Lung (tissue), 12 donors: Measurements from ENCODE around the gene EME2. TPM values are rescaled to one million over a fixed set of nuclear protein-coding genes. Genes with fewer than 3 reads are reported as not detected.

Source experiments
- ATAC-seq: fragments of 200-7000 bp; cut with Tn5 transposase; one replicate; pipeline ENCODE4 v1.9.1; 2020; ENCODE audit warnings: moderate number of reproducible peaks; ENCODE audit not compliant: insufficient read depth, low FRiP score
- DNase-seq, 3 donors: peaks; one replicate each; pipeline ENCODE4 v3.0.0-alpha.2; 2013 to 2017
- H3K27ac ChIP-seq, 2 donors: one replicate each; pipeline ENCODE4 v1.5.1; 2013; ENCODE audit warnings: mild to moderate bottlenecking in 2 of 2, moderate library complexity in 2 of 2, control low read depth in 1 of 2, inconsistent platforms in 1 of 2, low read depth in 1 of 2, low read length in 1 of 2
- H3K27me3 ChIP-seq, 3 donors: one replicate each; pipeline ENCODE4 v1.5.1; 2013; ENCODE audit warnings: low read length in 2 of 3; ENCODE audit not compliant: control insufficient read depth in 3 of 3, insufficient read depth in 3 of 3
- H3K36me3 ChIP-seq, 4 donors: one replicate each; pipeline ENCODE4 v1.5.1; 2013; ENCODE audit warnings: low read length in 4 of 4, mild to moderate bottlenecking in 1 of 4, moderate library complexity in 1 of 4; ENCODE audit not compliant: control insufficient read depth in 4 of 4, insufficient read depth in 4 of 4
- H3K4me1 ChIP-seq, 5 donors: one replicate each; pipeline ENCODE4 v1.5.1; 2013; ENCODE audit warnings: low read length in 5 of 5, mild to moderate bottlenecking in 2 of 5, moderate library complexity in 1 of 5; ENCODE audit not compliant: control insufficient read depth in 5 of 5, insufficient read depth in 5 of 5
- H3K4me3 ChIP-seq: one replicate; pipeline ENCODE4 v1.5.1; 2013; ENCODE audit warnings: mild to moderate bottlenecking, control low read depth, moderate library complexity
- H3K9ac ChIP-seq, 2 donors: one replicate each; pipeline ENCODE4 v1.5.1; 2013; ENCODE audit warnings: low read length in 2 of 2, control low read depth in 1 of 2; ENCODE audit not compliant: insufficient read depth in 1 of 2
- H3K9me3 ChIP-seq, 4 donors: one replicate each; pipeline ENCODE4 v1.5.1; 2013; ENCODE audit warnings: low read length in 3 of 4, mild to moderate bottlenecking in 1 of 4, moderate library complexity in 1 of 4; ENCODE audit not compliant: control insufficient read depth in 4 of 4, insufficient read depth in 3 of 4
- WGBS, 2 donors: extraction: QIAGEN DNeasy Blood & Tissue Kit; methylation state at CpG; one replicate each; pipeline ENCODE4 v1.1.7; 2013; 5-methylcytosine and 5-hydroxymethylcytosine counted together
- polyA plus RNA-seq, 2 donors: library from polyadenylated mRNA; stranded (reverse); fragments of 200-250 nt; gene quantifications; one replicate each; pipeline ENCODE4 v1.2.1, GENCODE V29; 2013
- total RNA-seq, 2 donors: library from RNA; depleted of rRNA in 1 of 2; stranded (reverse); fragments of >200 nt in 1 of 2; gene quantifications; one replicate each; pipeline ENCODE4 v1.2.1, GENCODE V29; 2014 to 2021
- TF ChIP-seq, protein P1 (sequence below): IDR thresholded peaks from 2 replicates; pipeline ENCODE4 v1.5.1; 2012; ENCODE audit warnings: mild to moderate bottlenecking; ENCODE audit errors: control extremely low read depth, extremely low read depth
- donor health status: control.
- donor health status: control.
- donor health status: Bipolar disorder and iron deficiency.
- donor health status: healthy.
- donor health status: DM: yes; HTN: yes; CAD: no.

Gene EME2
- total and polyA plus RNA-seq, 4 donors: 8.6 to 30.2 (median 9.8) TPM

DNA sequence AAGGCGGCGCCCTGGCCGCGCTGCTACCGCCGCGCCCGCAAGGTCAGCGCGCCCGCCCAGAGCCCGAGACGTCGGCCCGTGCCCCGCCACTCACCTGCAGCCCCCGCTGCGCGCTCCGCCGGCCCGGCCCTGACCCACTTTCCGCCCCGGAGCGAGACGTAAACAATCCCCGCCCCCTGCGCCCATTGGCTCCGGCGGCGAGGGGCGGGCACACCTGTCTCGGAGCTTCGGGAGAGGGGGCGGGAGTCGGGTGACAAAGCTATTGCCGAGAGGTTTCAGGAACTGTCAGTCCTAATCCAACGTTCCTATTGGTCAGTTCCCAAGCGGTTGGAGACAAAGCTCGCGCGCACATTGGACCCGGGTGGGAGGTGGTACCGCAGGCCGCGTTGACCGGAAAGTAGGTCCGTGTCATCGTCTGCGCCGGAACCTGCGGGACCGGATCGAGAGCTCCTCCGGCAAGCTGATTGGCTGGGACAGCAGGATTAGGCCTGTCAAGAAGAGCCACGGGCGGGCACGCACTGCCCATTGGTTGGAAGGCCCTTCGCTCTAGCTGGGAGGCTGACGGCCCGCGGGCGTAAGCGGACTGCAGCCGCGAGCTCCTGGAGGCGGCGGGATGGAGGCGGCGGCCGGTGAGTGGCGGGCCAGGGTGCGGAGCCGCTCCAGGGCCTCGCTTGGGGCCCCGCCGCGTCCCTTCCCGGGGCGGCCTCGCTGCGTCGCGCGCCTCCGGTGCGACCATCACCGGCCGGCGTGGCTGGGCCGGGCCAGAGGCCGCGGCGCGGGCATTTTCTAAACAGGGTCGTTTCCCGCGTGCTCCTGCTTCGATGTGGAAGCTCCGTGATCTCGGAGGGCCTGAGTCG is 10.0 kb downstream of the EME2 start, which contains the start of the genes NUBP2 and SPSB3:
Gene NUBP2 (plus strand): TSS at position 553 of the 857 bp plus-strand sequence. CDS start 61 bp downstream, at position 614.
Gene SPSB3 (minus strand): TSS at position 164 of the 857 bp plus-strand sequence. CDS start 1,088 bp downstream, outside the sequence.
- H3K27me3 ChIP-seq: no peaks in the 10 kb centered on the region
- H3K27ac ChIP-seq: peak within 1 kb of the TSS; percentile 78 to 93
- peak within 1 kb of the TSS; percentile 81 for H3K4me3 ChIP-seq
- peaks cover 0 to 36% (median 8%) of the 10 kb centered on the region in 4 donors for H3K36me3 ChIP-seq
- peak within 1 kb of the TSS in 1 of 2 donors; percentile 70 for H3K9ac ChIP-seq
- peak; percentile 100 for DNase-seq
- H3K4me1 ChIP-seq: peaks cover 0 to 14% (median 6%) of the 10 kb centered on the region in 5 donors
- H3K9me3 ChIP-seq: no peaks in the 10 kb centered on the region
- TF ChIP-seq, protein P1, sequence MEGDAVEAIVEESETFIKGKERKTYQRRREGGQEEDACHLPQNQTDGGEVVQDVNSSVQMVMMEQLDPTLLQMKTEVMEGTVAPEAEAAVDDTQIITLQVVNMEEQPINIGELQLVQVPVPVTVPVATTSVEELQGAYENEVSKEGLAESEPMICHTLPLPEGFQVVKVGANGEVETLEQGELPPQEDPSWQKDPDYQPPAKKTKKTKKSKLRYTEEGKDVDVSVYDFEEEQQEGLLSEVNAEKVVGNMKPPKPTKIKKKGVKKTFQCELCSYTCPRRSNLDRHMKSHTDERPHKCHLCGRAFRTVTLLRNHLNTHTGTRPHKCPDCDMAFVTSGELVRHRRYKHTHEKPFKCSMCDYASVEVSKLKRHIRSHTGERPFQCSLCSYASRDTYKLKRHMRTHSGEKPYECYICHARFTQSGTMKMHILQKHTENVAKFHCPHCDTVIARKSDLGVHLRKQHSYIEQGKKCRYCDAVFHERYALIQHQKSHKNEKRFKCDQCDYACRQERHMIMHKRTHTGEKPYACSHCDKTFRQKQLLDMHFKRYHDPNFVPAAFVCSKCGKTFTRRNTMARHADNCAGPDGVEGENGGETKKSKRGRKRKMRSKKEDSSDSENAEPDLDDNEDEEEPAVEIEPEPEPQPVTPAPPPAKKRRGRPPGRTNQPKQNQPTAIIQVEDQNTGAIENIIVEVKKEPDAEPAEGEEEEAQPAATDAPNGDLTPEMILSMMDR: no peak
- ATAC-seq: peak; percentile 97
- WGBS, 2 donors: 0% methylated on average over 99 to 102 of the region's 102 CpGs

GRCh38 chr16:1784977-1785845 is 12.6 kb downstream of the EME2 start:
- TF ChIP-seq, protein P1: no peak
- Histone ChIP-seq H3K36me3 (peaks cover 0 to 43% (median 4%) of the 10 kb centered on the region in 4 donors), H3K27ac (no peak overlapping the region), H3K9ac (no peak overlapping the region), H3K9me3 (no peaks in the 10 kb centered on the region), H3K27me3 (no peaks in the 10 kb centered on the region), H3K4me3 (no peak overlapping the region), H3K4me1 (peaks cover 0 to 14% (median 6%) of the 10 kb centered on the region in 5 donors)
- WGBS, 2 donors: 93 to 95% methylated on average over 26 of the region's 26 CpGs
- no peak for ATAC-seq
- DNase-seq: peak in 1 of 3 donors; percentile 11

DNA sequence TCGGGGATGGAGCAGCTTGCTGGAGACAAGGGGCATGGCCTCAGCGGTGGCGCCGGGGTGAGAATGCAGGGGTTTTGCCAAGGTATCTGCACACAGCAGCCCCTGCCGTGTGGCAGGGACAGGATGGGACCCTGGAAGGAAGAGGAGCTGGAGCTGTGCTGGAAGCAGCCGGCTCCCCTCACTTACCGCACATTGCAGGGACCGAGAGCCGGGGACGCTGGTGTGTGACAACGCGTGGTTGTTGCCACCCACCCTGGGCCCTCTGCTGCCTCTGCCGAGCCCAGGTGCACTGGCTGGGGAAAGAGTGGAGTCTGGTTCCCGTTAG is 13.2 kb downstream of the EME2 start:
- no peaks in the 10 kb centered on the region for H3K27me3 ChIP-seq
- H3K4me1 ChIP-seq: peaks cover 0 to 14% (median 6%) of the 10 kb centered on the region in 5 donors
- H3K9ac ChIP-seq: no peak overlapping the region
- WGBS, 2 donors: 92 to 93% methylated on average over 14 of the region's 14 CpGs
- TF ChIP-seq, protein P1: no peak
- DNase-seq (no peak), ATAC-seq (no peak)
- H3K9me3 ChIP-seq: no peaks in the 10 kb centered on the region
- H3K27ac ChIP-seq: no peak overlapping the region
- H3K36me3 ChIP-seq: peaks cover 0 to 47% (median 2%) of the 10 kb centered on the region in 4 donors
- H3K4me3 ChIP-seq: no peak overlapping the region
